Body of pancreas (tissue), 4 donors: ENCODE data around the gene UGP2. TPM values are rescaled to one million over a fixed set of nuclear protein-coding genes. Genes with fewer than 3 reads are reported as not detected.

Source experiments
- ATAC-seq: fragments of 150-250 bp; one replicate; pipeline ENCODE4 v1.9.1; 2016
- DNase-seq, 4 donors: peaks; one replicate each; pipeline ENCODE4 v3.0.0-alpha.2; 2019
- H3K27ac ChIP-seq, 4 donors: fragments of 200-600 bp; sonication (generic); 1 replicate in 3 of 4; 2 replicates in 1 of 4; pipeline versions ENCODE4 v1.5.1 to v1.6.1; 2016 to 2019; ENCODE audit warnings: mild to moderate bottlenecking in 1 of 4, mixed read lengths in 1 of 4, moderate library complexity in 1 of 4
- H3K27me3 ChIP-seq, 2 donors: fragments of 200-600 bp; sonication (generic); one replicate each; pipeline ENCODE4 v1.6.0; 2016; ENCODE audit warnings: mild to moderate bottlenecking in 1 of 2
- H3K36me3 ChIP-seq, 2 donors: fragments of 200-600 bp; sonication (generic); replicated peaks in 1 of 2; 2 replicates each; pipeline ENCODE4 v1.5.1; 2016; ENCODE audit warnings: low read depth in 2 of 2; ENCODE audit not compliant: insufficient read depth in 1 of 2
- H3K4me1 ChIP-seq: fragments of 200-600 bp; sonication (generic); one replicate; pipeline ENCODE4 v1.6.0; 2016
- H3K4me3 ChIP-seq, 2 donors: fragments of 200-600 bp; sonication (generic); 1 replicate in 1 of 2; 2 replicates in 1 of 2; pipeline ENCODE4 v1.5.1; 2016 to 2019
- H3K9me3 ChIP-seq, 3 donors: fragments of 200-600 bp; sonication (generic); 1 replicate in 2 of 3; 2 replicates in 1 of 3; pipeline ENCODE4 v1.5.1; 2016
- POLR2A ChIP-seq, 3 donors: fragments of 450-650 bp; IDR thresholded peaks; one replicate each; pipeline ENCODE4 v1.6.1; 2016; ENCODE audit warnings: antibody characterized with exemption in 3 of 3, mild to moderate bottlenecking in 2 of 3
- WGBS, 2 donors: methylation state at CpG; one replicate each; pipeline ENCODE4 v1.1.5; 2017; 5-methylcytosine and 5-hydroxymethylcytosine counted together
- intact Hi-C: fragments of 100-400 bp; cut with DNase I; formaldehyde crosslinking; loops from one replicate; pipeline ENCODE4 v1.15.1; 2023
- total RNA-seq, 2 donors: library from RNA; depleted of rRNA; stranded (reverse); fragments of >200 nt; gene quantifications; one replicate each; pipeline ENCODE4 v1.1.0, GENCODE V29; 2016
- TF ChIP-seq, protein P1 (sequence below), 7 experiments: fragments of 450-650 bp in 4 of 7; fragments of 200-600 bp in 3 of 7; sonication (generic) in 3 of 7; IDR thresholded peaks; one replicate each; pipeline ENCODE4 v1.5.1; 2016 to 2019; ENCODE audit warnings: antibody characterized with exemption in 7 of 7

The UGP2 gene
- total RNA-seq, 2 donors from 2014 or later: 64.3 to 93.3 TPM

DNA sequence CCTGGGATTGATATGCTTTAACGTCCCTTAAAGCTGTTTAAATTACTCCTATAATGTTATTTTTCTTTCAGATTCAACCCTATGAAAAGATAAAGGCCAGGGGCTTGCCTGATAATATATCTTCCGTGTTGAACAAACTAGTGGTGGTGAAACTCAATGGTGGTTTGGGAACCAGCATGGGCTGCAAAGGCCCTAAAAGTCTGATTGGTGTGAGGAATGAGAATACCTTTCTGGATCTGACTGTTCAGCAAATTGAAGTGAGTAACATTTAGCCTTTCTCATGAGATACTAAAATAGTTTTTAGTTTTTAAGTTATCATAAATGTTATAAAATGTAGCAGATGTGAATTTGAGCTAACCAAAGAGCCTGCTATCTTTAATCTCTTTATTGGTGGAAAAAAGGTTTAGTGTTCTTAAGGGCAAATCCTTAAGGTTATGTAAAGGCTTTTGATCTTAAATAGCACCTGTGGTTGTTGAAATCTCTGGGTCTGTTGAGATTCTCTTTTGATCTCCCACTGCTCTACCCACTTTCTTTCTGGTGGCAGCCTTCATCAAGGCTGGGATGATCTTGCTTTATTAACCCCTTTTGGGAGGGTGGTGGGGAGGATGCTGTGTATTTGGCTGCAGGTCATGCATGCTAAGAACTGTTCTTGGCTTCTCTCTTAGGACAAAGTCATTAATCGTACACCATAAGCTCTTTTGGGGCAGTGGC lies 40.9 kb downstream of the UGP2 start:
- Histone ChIP-seq H3K36me3 (peaks cover 4% of the 10 kb centered on the region in 2 donors), H3K27ac (no peak overlapping the region), H3K4me1 (no peaks in the 10 kb centered on the region), H3K9me3 (no peaks in the 10 kb centered on the region), H3K4me3 (no peak overlapping the region), H3K27me3 (no peaks in the 10 kb centered on the region)
- DNase-seq: no peak
- intact Hi-C loops: no loop called here
- TF ChIP-seq, protein P1, sequence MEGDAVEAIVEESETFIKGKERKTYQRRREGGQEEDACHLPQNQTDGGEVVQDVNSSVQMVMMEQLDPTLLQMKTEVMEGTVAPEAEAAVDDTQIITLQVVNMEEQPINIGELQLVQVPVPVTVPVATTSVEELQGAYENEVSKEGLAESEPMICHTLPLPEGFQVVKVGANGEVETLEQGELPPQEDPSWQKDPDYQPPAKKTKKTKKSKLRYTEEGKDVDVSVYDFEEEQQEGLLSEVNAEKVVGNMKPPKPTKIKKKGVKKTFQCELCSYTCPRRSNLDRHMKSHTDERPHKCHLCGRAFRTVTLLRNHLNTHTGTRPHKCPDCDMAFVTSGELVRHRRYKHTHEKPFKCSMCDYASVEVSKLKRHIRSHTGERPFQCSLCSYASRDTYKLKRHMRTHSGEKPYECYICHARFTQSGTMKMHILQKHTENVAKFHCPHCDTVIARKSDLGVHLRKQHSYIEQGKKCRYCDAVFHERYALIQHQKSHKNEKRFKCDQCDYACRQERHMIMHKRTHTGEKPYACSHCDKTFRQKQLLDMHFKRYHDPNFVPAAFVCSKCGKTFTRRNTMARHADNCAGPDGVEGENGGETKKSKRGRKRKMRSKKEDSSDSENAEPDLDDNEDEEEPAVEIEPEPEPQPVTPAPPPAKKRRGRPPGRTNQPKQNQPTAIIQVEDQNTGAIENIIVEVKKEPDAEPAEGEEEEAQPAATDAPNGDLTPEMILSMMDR (IDR thresholded peaks at IDR 0.05): no peak
- TF ChIP-seq POLR2A (IDR thresholded peaks at IDR 0.05): no peak
- no peak for ATAC-seq
- WGBS, 2 donors: 78 to 82% methylated on average over 3 of the region's 3 CpGs

DNA sequence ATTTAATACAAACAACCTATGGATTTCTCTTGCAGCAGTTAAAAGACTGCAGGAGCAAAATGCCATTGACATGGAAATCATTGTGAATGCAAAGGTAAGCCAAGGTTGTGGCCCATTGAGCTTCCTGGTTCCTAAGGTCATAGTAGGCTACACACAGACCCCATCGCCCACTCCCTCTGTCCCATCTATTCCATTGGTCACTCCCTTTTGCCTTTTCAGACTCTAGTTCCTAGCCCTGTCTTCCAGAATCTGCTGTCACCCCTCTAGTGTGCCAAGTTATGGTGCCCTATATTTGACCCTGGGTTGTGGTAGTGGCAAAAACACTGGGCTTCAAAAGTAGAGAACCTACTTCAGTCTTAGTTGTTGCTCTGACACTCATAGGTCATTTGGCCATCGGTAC lies 44.7 kb downstream of the UGP2 start:
- 94 to 97% methylated on average over 2 of the region's 2 CpGs for WGBS, 2 donors
- ATAC-seq (no peak), DNase-seq (no peak)
- H3K36me3 ChIP-seq: peaks cover 8 to 13% of the 10 kb centered on the region in 2 donors
- H3K4me3 ChIP-seq: no peak overlapping the region
- H3K9me3 ChIP-seq: no peaks in the 10 kb centered on the region
- H3K27me3 ChIP-seq: no peaks in the 10 kb centered on the region
- TF ChIP-seq, protein P1 (IDR thresholded peaks at IDR 0.05): no peak
- TF ChIP-seq POLR2A (IDR thresholded peaks at IDR 0.05): no peak
- H3K27ac ChIP-seq: no peak overlapping the region
- intact Hi-C loops: no loop called here
- peaks cover 13% of the 10 kb centered on the region for H3K4me1 ChIP-seq

DNA sequence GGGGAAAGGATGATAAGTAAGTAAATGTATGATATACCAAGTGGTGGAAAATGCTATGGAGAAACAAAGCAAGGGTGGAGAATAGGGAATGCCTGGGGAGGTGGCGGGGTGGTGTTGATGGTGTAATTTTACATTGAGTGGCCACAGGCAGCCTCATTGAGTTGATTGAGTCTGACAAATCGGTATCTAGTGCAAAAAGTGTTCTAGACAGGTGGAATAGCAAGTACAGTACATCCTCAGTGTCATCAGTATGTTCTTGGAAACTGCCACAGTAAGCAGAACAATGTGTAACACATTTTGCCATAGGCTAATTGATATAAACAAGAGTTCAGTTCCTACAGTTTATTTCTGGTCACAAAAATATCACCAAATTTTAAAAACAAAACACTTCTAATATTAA lies 46.4 kb downstream of the UGP2 start:
- Histone ChIP-seq H3K27ac (no peak overlapping the region), H3K4me3 (no peak overlapping the region), H3K36me3 (peaks cover 8 to 13% of the 10 kb centered on the region in 2 donors), H3K9me3 (no peaks in the 10 kb centered on the region), H3K27me3 (no peaks in the 10 kb centered on the region), H3K4me1 (peaks cover 19% of the 10 kb centered on the region)
- TF ChIP-seq POLR2A (IDR thresholded peaks at IDR 0.05): no peak
- TF ChIP-seq, protein P1 (IDR thresholded peaks at IDR 0.05): no peak
- ATAC-seq (no peak), DNase-seq (no peak)
- intact Hi-C loops: no loop called here
- WGBS, 2 donors: 90 to 98% methylated on average over 2 of the region's 2 CpGs

DNA sequence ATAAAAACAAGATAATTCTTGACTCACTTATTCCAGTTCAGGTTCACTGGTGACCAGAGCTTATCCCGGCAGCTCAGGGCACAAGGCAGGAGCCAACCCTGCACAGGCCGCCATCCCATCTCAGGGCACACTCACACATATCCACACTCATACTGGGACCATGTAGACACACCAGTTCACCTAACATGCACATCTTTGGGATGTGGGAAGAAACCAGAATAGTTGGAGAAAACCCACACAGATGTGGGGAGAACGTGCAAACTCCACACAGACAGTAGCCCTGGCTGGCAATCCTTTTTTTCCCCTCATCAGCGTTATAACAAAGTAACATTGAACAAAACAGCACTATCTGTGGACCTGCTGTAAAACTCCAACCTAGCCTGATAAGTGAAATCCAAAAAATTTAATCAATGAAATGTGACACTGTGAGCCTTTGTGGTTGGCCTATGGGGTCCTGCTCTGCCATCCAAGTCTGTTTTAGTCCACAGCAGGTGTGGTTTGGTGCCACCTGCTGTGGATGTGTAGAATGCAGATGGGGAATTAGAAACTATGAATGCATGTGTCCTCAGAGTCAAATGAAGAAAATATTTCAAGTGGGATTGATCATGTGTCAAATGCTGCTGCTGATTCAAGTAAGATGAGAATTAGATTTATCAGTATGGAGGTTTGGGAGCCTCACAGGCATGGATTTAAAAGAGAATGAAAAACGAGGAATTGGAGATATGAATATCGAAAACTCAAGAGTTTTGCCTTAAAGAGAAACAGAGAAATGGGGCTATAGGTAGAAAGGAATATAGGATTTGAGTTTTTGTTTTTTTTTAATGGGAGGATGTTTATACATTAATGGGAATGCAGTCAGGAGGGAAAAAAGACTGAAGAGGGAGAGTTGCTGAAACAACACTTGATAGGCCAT lies 47.0 kb downstream of the UGP2 start:
- TF ChIP-seq, protein P1 (IDR thresholded peaks at IDR 0.05): peak; percentile 56 to 79 (median 77)
- no peak for TF ChIP-seq POLR2A (IDR thresholded peaks at IDR 0.05)
- peak; percentile 47 to 67 (median 50) for DNase-seq
- Histone ChIP-seq H3K27me3 (no peaks in the 10 kb centered on the region), H3K9me3 (no peaks in the 10 kb centered on the region), H3K36me3 (peaks cover 3 to 13% of the 10 kb centered on the region in 2 donors), H3K27ac (no peak overlapping the region), H3K4me1 (peaks cover 19% of the 10 kb centered on the region), H3K4me3 (no peak overlapping the region)
- WGBS, 2 donors: 71 to 73% methylated on average over 6 of the region's 6 CpGs
- intact Hi-C loops: no loop called here
- ATAC-seq: peak; percentile 79
